IMR-90 (cell line): ENCODE data around the gene SERPINA10. TPM values are rescaled to one million over a fixed set of nuclear protein-coding genes. Genes with fewer than 3 reads are reported as not detected.
A peak's percentile ranks its signal among the peaks of the same experiment; 100 is the strongest.

Experiments used
- ATAC-seq: fragments of 200-7000 bp; cut with Tn5 transposase; 2 replicates; pipeline ENCODE4 v1.9.1; 2020; ENCODE audit warnings: low read depth, mild to moderate bottlenecking, moderate library complexity
- BruUV-seq: library from RNA; stranded (reverse); fragments of 400-500 nt; replicated peaks from 2 replicates; lab custom pipeline; 2021; lab: Mats Ljungman, UMichigan
- CTCF ChIA-PET: fragments of 300-600 bp; formaldehyde crosslinking; extraction: SDS; loops from one replicate; lab custom pipeline; 2021; ENCODE audit warnings: antibody characterized with exemption; lab: Yijun Ruan, JAX
- POLR2A ChIA-PET: fragments of 300-600 bp; sonication (Branson Sonifier 250); formaldehyde crosslinking; loops from one replicate; lab custom pipeline; 2022; ENCODE audit warnings: antibody characterized with exemption; ENCODE audit not compliant: unreplicated experiment; lab: Charles Lee
- DNase-seq: peaks from one replicate; pipeline ENCODE4 v3.0.0; 2013
- H2AFZ ChIP-seq: replicated peaks from 2 replicates; pipeline ENCODE3; 2013; ENCODE audit warnings: low read length, mild to moderate bottlenecking; ENCODE audit not compliant: poor library complexity
- H2AK5ac ChIP-seq: 2 replicates; pipeline ENCODE4 v1.6.1; 2013; ENCODE audit warnings: low read depth, low read length, inconsistent platforms
- H2AK9ac ChIP-seq: replicated peaks from 2 replicates; pipeline ENCODE3; 2013; ENCODE audit warnings: mild to moderate bottlenecking, low read depth, low read length, moderate library complexity; ENCODE audit not compliant: poor library complexity
- H2BK120ac ChIP-seq: 2 replicates; pipeline ENCODE4 v1.6.1; 2013; ENCODE audit warnings: low read depth, low read length, inconsistent platforms
- H2BK15ac ChIP-seq: 3 replicates; pipeline ENCODE4 v1.6.1; 2013; ENCODE audit warnings: low read depth, low read length, inconsistent platforms
- H2BK20ac ChIP-seq: 2 replicates; pipeline ENCODE4 v1.6.1; 2013; ENCODE audit warnings: low read depth, mild to moderate bottlenecking, inconsistent platforms, low read length, moderate library complexity
- H2BK5ac ChIP-seq: 2 replicates; pipeline ENCODE4 v1.6.1; 2013; ENCODE audit warnings: mild to moderate bottlenecking, low read depth, low read length, inconsistent platforms; ENCODE audit not compliant: poor library complexity, severe bottlenecking
- H3K14ac ChIP-seq: replicated peaks from 2 replicates; pipeline ENCODE4 v1.6.1; 2013; ENCODE audit warnings: low read depth, low read length, inconsistent platforms
- H3K18ac ChIP-seq: 2 replicates; pipeline ENCODE4 v1.6.1; 2013; ENCODE audit warnings: low read depth, low read length, control low read depth
- H3K23ac ChIP-seq: 2 replicates; pipeline ENCODE4 v1.6.1; 2013; ENCODE audit warnings: low read depth, low read length, inconsistent platforms
- H3K27ac ChIP-seq: 2 replicates; pipeline ENCODE4 v1.5.1; 2013; ENCODE audit warnings: mild to moderate bottlenecking, control low read depth, low read length; ENCODE audit not compliant: insufficient read depth
- H3K27me3 ChIP-seq: 2 replicates; pipeline ENCODE4 v1.6.1; 2013; ENCODE audit warnings: low read length; ENCODE audit not compliant: control insufficient read depth, insufficient read depth
- H3K36me3 ChIP-seq: 2 replicates; pipeline ENCODE4 v1.6.1; 2013; ENCODE audit warnings: low read length, mixed read lengths; ENCODE audit not compliant: control insufficient read depth, insufficient read depth
- H3K4ac ChIP-seq: 2 replicates; pipeline ENCODE4 v1.6.1; 2013; ENCODE audit warnings: low read depth, low read length, inconsistent platforms
- H3K4me1 ChIP-seq: 2 replicates; pipeline ENCODE4 v1.6.1; 2013; ENCODE audit warnings: low read length, mixed read lengths; ENCODE audit not compliant: control insufficient read depth, insufficient read depth
- H3K4me2 ChIP-seq: 2 replicates; pipeline ENCODE4 v1.6.1; 2013; ENCODE audit warnings: low read depth, mild to moderate bottlenecking, control low read depth, low read length, moderate library complexity
- H3K4me3 ChIP-seq: 2 replicates; pipeline ENCODE4 v1.5.1; 2013; ENCODE audit warnings: low read depth, mild to moderate bottlenecking, control low read depth, low read length, moderate library complexity; ENCODE audit not compliant: insufficient read depth
- H3K56ac ChIP-seq: 2 replicates; pipeline ENCODE4 v1.6.1; 2013; ENCODE audit warnings: low read length, inconsistent platforms; ENCODE audit not compliant: insufficient read depth; ENCODE audit errors: extremely low read depth
- H3K79me1 ChIP-seq, 2 experiments: 2 replicates each; pipeline ENCODE4 v1.6.1; 2013; ENCODE audit warnings: low read length in 2 of 2, inconsistent platforms in 1 of 2, low read depth in 1 of 2
- H3K9ac ChIP-seq: 2 replicates; pipeline ENCODE4 v1.6.1; 2013; ENCODE audit warnings: low read depth, low read length, control low read depth
- H3K9me1 ChIP-seq: 2 replicates; pipeline ENCODE4 v1.6.1; 2013; ENCODE audit warnings: low read length, inconsistent platforms; ENCODE audit not compliant: insufficient read depth
- H3K9me3 ChIP-seq: 2 replicates; pipeline ENCODE4 v1.6.1; 2013; ENCODE audit warnings: low read length; ENCODE audit not compliant: control insufficient read depth, insufficient read depth
- H4K20me1 ChIP-seq: 2 replicates; pipeline ENCODE4 v1.6.1; 2013; ENCODE audit warnings: low read length, inconsistent platforms; ENCODE audit not compliant: insufficient read depth
- H4K5ac ChIP-seq: 2 replicates; pipeline ENCODE4 v1.6.1; 2013; ENCODE audit warnings: mild to moderate bottlenecking, low read depth, low read length, control low read depth
- H4K8ac ChIP-seq, 2 experiments: 2 replicates each; pipeline ENCODE4 v1.6.1; 2013; ENCODE audit warnings: low read depth in 2 of 2, low read length in 2 of 2, control low read depth in 1 of 2, inconsistent platforms in 1 of 2
- H4K91ac ChIP-seq: 2 replicates; pipeline ENCODE4 v1.6.1; 2013; ENCODE audit warnings: low read depth, low read length, inconsistent platforms; ENCODE audit not compliant: insufficient read depth
- BHLHE40 ChIP-seq: fragments of 150-350 bp; IDR thresholded peaks from 2 replicates; pipeline ENCODE4 v1.6.1; 2016; ENCODE audit warnings: mild to moderate bottlenecking, low read depth, low read length
- FOS ChIP-seq: fragments of 150-350 bp; IDR thresholded peaks from 2 replicates; pipeline ENCODE4 v1.6.1; 2016; ENCODE audit warnings: low read depth, low read length
- NFE2L2 ChIP-seq: fragments of 150-350 bp; IDR thresholded peaks from 2 replicates; pipeline ENCODE4 v1.6.1; 2016; ENCODE audit warnings: low read depth, mild to moderate bottlenecking, low read length
- RCOR1 ChIP-seq: IDR thresholded peaks from 2 replicates; pipeline ENCODE4 v1.6.1; 2012; ENCODE audit warnings: mild to moderate bottlenecking, low read length, improper control_type of control experiment; ENCODE audit not compliant: insufficient replicate concordance
- RFX5 ChIP-seq: IDR thresholded peaks from 2 replicates; pipeline ENCODE4 v1.8.0; 2012; ENCODE audit warnings: low read depth, mild to moderate bottlenecking, low read length, moderate library complexity
- WGBS, 2 experiments: methylation state at CpG; one replicate each; pipeline versions ENCODE4 v1.1.5 to v1.1.7; 2013; ENCODE audit warnings: missing lambda C conversion rate in 2 of 2; ENCODE audit not compliant: insufficient read length in 1 of 2; ENCODE audit errors: extremely low coverage in 2 of 2; 5-methylcytosine and 5-hydroxymethylcytosine counted together
- dilution Hi-C: fragments of 300-500 bp; cut with HindIII; formaldehyde crosslinking; loops from one replicate; pipeline ENCODE4 v1.14.3; 2018; ENCODE audit warnings: low sequenced_read_pairs; ENCODE audit not compliant: unreplicated experiment
- in situ Hi-C: fragments of 300-500 bp; cut with MboI; formaldehyde crosslinking; loops from 3 replicates; pipeline ENCODE4 v1.14.3; 2019; ENCODE audit warnings: low sequenced_read_pairs, inconsistent platforms, mixed read lengths
- intact Hi-C: fragments of 100-400 bp; cut with micrococcal nuclease; formaldehyde crosslinking; loops from 2 replicates; pipeline ENCODE4 v1.10.0; 2022
- polyA plus RNA-seq, 3 experiments: library from polyadenylated mRNA; depleted of rRNA; stranded (reverse); fragments of >200 nt; gene quantifications; 2 replicates each; pipeline ENCODE4 v1.2.3, GENCODE V29; 2012; ENCODE audit warnings: low replicate concordance in 1 of 3
- total RNA-seq: library from RNA; depleted of rRNA; stranded (reverse); fragments of >200 nt; gene quantifications from 2 replicates; pipeline ENCODE4 v1.2.3, GENCODE V29; 2012

SERPINA10 gene
- total and polyA plus RNA-seq, 2 of the 4 experiments (the other 2 are of a cell fraction) = not detected

DNA sequence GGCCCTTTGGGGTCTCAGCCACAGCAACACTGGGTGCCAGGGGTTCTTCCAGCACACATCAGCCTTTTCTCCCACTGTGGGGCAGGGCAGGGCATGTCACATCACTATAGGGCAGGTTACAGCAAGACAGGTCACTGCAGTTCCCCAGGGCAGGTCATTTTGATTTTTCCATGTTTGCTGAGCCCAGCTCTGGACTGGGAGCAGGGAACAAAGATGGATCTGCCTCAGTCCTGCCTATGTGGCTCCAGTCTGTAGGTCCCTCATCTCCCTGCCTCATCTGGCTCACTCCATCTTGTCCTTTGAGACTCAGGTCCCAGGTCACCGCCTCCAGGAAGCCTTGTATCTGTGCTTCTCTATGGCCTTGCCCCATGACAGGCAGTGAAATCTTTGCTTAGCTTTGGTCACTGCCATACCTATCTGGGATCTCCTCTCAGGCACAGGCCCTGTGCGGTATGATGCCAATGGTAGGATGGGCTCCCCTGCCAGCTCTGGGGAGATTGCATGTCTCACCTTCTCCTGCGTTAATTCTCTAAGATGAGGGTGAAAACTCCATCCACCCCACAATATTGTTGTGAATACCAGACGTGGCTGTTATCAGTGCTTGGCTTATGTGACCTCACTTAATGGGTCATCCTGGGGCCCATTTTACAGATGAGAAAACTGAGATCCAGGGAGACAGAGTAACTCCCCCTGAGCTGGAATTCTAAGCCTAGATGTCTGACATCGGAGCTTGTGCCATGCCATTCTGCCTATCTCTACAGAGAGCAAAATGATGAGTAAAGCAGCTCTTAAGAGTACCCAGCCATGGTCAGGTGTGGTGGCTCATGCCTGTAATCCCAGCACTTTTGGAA is 28.6 kb upstream of the SERPINA10 start:
- dilution Hi-C loops = no loop called here
- WGBS, 2 experiments = no CpG with 5 or more reads among the region's 5 CpGs

More for the DNA sequence above, 28.6 kb upstream of the SERPINA10 start:
- BruUV-seq = no TSS peak
- Histone ChIP-seq H3K23ac (no peak overlapping the region), H2AK5ac (no peak overlapping the region), H3K4me2 (no peak overlapping the region), H2BK15ac (no peak overlapping the region), H4K91ac (no peak overlapping the region), H3K9me3 (no peaks in the 10 kb centered on the region; the same call in 1 of the 2 replicates), H3K4me3 (no peak overlapping the region), H2BK20ac (no peak overlapping the region), H3K9me1 (no peaks in the 10 kb centered on the region), H3K56ac (no peak overlapping the region), H2AK9ac (no peak overlapping the region), H2BK120ac (no peak overlapping the region), H3K27ac (no peak overlapping the region), H2AFZ (peak overlapping the region; percentile 7), H3K36me3 (no peaks in the 10 kb centered on the region), H3K4ac (no peak overlapping the region), H2BK5ac (no peak overlapping the region), H4K8ac (no peak overlapping the region), H3K9ac (no peak overlapping the region), H4K20me1 (no peaks in the 10 kb centered on the region), H3K79me1 (no peaks in the 10 kb centered on the region), H3K27me3 (no peaks in the 10 kb centered on the region), H3K14ac (no peak overlapping the region), H3K18ac (no peak overlapping the region), H3K4me1 (no peaks in the 10 kb centered on the region; the same call in 1 of the 2 replicates), H4K5ac (no peak overlapping the region)
- ATAC-seq (no peak), DNase-seq (no peak)
- ChIA-PET CTCF (no interaction called here), POLR2A (no interaction called here)
- in situ Hi-C loops (no loop called here), intact Hi-C loops (no loop called here)
- TF ChIP-seq BHLHE40 (no peak), FOS (no peak), RCOR1 (no peak), NFE2L2 (no peak), RFX5 (no peak)
